Right cardiac atrium (tissue), 5 donors: ENCODE results near the gene CDCP1. TPM values are rescaled to one million over a fixed set of nuclear protein-coding genes. Genes with fewer than 3 reads are reported as not detected.

Source experiments
- ATAC-seq, 2 donors: fragments of 200-7000 bp; cut with Tn5 transposase; one replicate each; pipeline versions ENCODE4 v1.8.0 to v1.9.1; 2020; ENCODE audit warnings: moderate library complexity in 2 of 2, mild to moderate bottlenecking in 1 of 2
- DNase-seq, 3 donors: peaks; one replicate each; pipeline ENCODE4 v3.0.0-alpha.2; 2020
- H3K27ac ChIP-seq: one replicate; pipeline ENCODE4 v1.5.1; 2013; ENCODE audit warnings: mild to moderate bottlenecking, low read length, control low read depth, moderate library complexity
- H3K27me3 ChIP-seq: one replicate; pipeline ENCODE4 v1.6.1; 2013; ENCODE audit not compliant: control insufficient read depth, insufficient read depth
- H3K4me1 ChIP-seq: one replicate; pipeline ENCODE4 v1.6.1; 2013; ENCODE audit warnings: low read length; ENCODE audit not compliant: control insufficient read depth, insufficient read depth
- H3K4me3 ChIP-seq: one replicate; pipeline ENCODE4 v1.5.1; 2013; ENCODE audit warnings: low read length, control low read depth
- H3K9me3 ChIP-seq: one replicate; pipeline ENCODE4 v1.6.1; 2013; ENCODE audit warnings: low read length; ENCODE audit not compliant: control insufficient read depth
- WGBS: extraction: QIAGEN DNeasy Blood & Tissue Kit; methylation state at CpG from one replicate; pipeline ENCODE4 v1.1.7; 2013; 5-methylcytosine and 5-hydroxymethylcytosine counted together
- intact Hi-C, 4 donors: fragments of 100-400 bp; cut with DNase I; formaldehyde crosslinking; loops; one replicate each; pipeline versions ENCODE4 v1.11.0 to v1.14.0; 2022 to 2023
- polyA plus RNA-seq: library from polyadenylated mRNA; stranded (reverse); fragments of 200-250 nt; gene quantifications from one replicate; pipeline ENCODE4 v1.2.3, GENCODE V29; 2013
- total RNA-seq, 4 donors: library from RNA; stranded (reverse); fragmentation: NEBNext Ultra II Directional; extraction: Animal tissue kit (Norgen Biotek cat#: 25700); gene quantifications; one replicate each; pipeline ENCODE4 v1.2.1, GENCODE V29; 2021
- donor health status: healthy with polysubstance abuse.
- donor health status: DM: no; HTN: yes; CAD: no.
- donor health status: DM: no; HTN: no; CAD: no.
- donor health status: DM: no; HTN: yes; CAD: no; lungs with severe emphysema.
- donor health status: DM: yes; HTN: yes; CAD: no.

The CDCP1 gene
- total and polyA plus RNA-seq, 5 donors = 0.09 to 0.72 (median 0.46) TPM

- Histone ChIP-seq H3K4me1 (no peaks in the 10 kb centered on the region), H3K9me3 (no peaks in the 10 kb centered on the region), H3K27me3 (no peaks in the 10 kb centered on the region), H3K27ac (no peak overlapping the region), H3K4me3 (no peak overlapping the region)
- DNase-seq (no peak), ATAC-seq (peak; percentile 35 to 57)
- intact Hi-C loops = no loop called here
- 52% methylated on average over 7 of the region's 7 CpGs for WGBS
Measured at GRCh38 chr3:45182915-45183871, 37.0 kb upstream of the CDCP1 start.

GRCh38 chr3:45181496-45181895 lies 35.3 kb upstream of the CDCP1 start:
- Histone ChIP-seq H3K27ac (no peak overlapping the region), H3K27me3 (no peaks in the 10 kb centered on the region), H3K4me1 (no peaks in the 10 kb centered on the region), H3K4me3 (no peak overlapping the region), H3K9me3 (no peaks in the 10 kb centered on the region)
- DNase-seq (no peak), ATAC-seq (no peak)
- WGBS = 67% methylated on average over 5 of the region's 5 CpGs
- intact Hi-C loops = no loop called here

- DNase-seq = no peak
Measured at GRCh38 chr3:45180899-45181298, 34.7 kb upstream of the CDCP1 start.

GRCh38 chr3:45180051-45180450 lies 33.9 kb upstream of the CDCP1 start:
- H3K27ac ChIP-seq = no peak overlapping the region

More at GRCh38 chr3:45180899-45181298, 34.7 kb upstream of the CDCP1 start:
- 69% methylated on average over 7 of the region's 7 CpGs for WGBS
- Histone ChIP-seq H3K9me3 (no peaks in the 10 kb centered on the region), H3K27ac (no peak overlapping the region), H3K27me3 (no peaks in the 10 kb centered on the region), H3K4me1 (no peaks in the 10 kb centered on the region), H3K4me3 (no peak overlapping the region)
- intact Hi-C loops = no loop called here
- no peak for ATAC-seq

GRCh38 chr3:45179163-45179562 lies 33.0 kb upstream of the CDCP1 start:
- Histone ChIP-seq H3K4me3 (no peak overlapping the region), H3K27me3 (no peaks in the 10 kb centered on the region), H3K4me1 (no peaks in the 10 kb centered on the region), H3K27ac (no peak overlapping the region), H3K9me3 (no peaks in the 10 kb centered on the region)
- intact Hi-C loops = no loop called here
- ATAC-seq = no peak
- no peak for DNase-seq
- WGBS = 91% methylated on average over 3 of the region's 3 CpGs

More at GRCh38 chr3:45180051-45180450, 33.9 kb upstream of the CDCP1 start:
- WGBS = 87% methylated on average over 6 of the region's 6 CpGs
- intact Hi-C loops = no loop called here
- H3K9me3 ChIP-seq = no peaks in the 10 kb centered on the region
- DNase-seq (no peak), ATAC-seq (no peak)
- H3K27me3 ChIP-seq = no peaks in the 10 kb centered on the region
- no peaks in the 10 kb centered on the region for H3K4me1 ChIP-seq
- H3K4me3 ChIP-seq = no peak overlapping the region

- intact Hi-C loops = no loop called here
- no peak overlapping the region for H3K27ac ChIP-seq
- H3K9me3 ChIP-seq = no peaks in the 10 kb centered on the region
- H3K4me3 ChIP-seq = no peak overlapping the region
- no peaks in the 10 kb centered on the region for H3K4me1 ChIP-seq
- H3K27me3 ChIP-seq = no peaks in the 10 kb centered on the region
- peak in 1 of 2 donors; percentile 12 for ATAC-seq
- WGBS = 70% methylated on average over 13 of the region's 13 CpGs
- DNase-seq = no peak
Measured at GRCh38 chr3:45178183-45179023, 32.2 kb upstream of the CDCP1 start.

- Histone ChIP-seq H3K4me1 (no peaks in the 10 kb centered on the region), H3K27me3 (no peaks in the 10 kb centered on the region), H3K27ac (no peak overlapping the region), H3K9me3 (no peaks in the 10 kb centered on the region), H3K4me3 (no peak overlapping the region)
- no peak for ATAC-seq
- no peak for DNase-seq
- intact Hi-C loops = no loop called here
- 62% methylated on average over 4 of the region's 4 CpGs for WGBS
Measured at GRCh38 chr3:45176912-45177311, 30.7 kb upstream of the CDCP1 start.

- ATAC-seq = no peak
- H3K4me1 ChIP-seq = no peaks in the 10 kb centered on the region
- intact Hi-C loops = no loop called here
- H3K4me3 ChIP-seq = no peak overlapping the region
- no peak overlapping the region for H3K27ac ChIP-seq
- 44% methylated on average over 2 of the region's 2 CpGs for WGBS
- DNase-seq = no peak
- H3K9me3 ChIP-seq = no peaks in the 10 kb centered on the region
- no peaks in the 10 kb centered on the region for H3K27me3 ChIP-seq
Measured at GRCh38 chr3:45174234-45174633, 28.1 kb upstream of the CDCP1 start.

GRCh38 chr3:45173776-45174175 lies 27.6 kb upstream of the CDCP1 start:
- no peak for ATAC-seq
- WGBS = 86% methylated on average over 1 of the region's 1 CpG
- intact Hi-C loops = no loop called here

GRCh38 chr3:45171283-45171682 lies 25.1 kb upstream of the CDCP1 start:
- Histone ChIP-seq H3K4me1 (no peaks in the 10 kb centered on the region), H3K4me3 (no peak overlapping the region), H3K27ac (no peak overlapping the region), H3K27me3 (no peaks in the 10 kb centered on the region), H3K9me3 (no peaks in the 10 kb centered on the region)
- WGBS = 84% methylated on average over 4 of the region's 4 CpGs
- intact Hi-C loops = no loop called here
- DNase-seq (no peak), ATAC-seq (no peak)

More at GRCh38 chr3:45173776-45174175, 27.6 kb upstream of the CDCP1 start:
- H3K27me3 ChIP-seq = no peaks in the 10 kb centered on the region
- H3K4me1 ChIP-seq = no peaks in the 10 kb centered on the region
- H3K9me3 ChIP-seq = no peaks in the 10 kb centered on the region
- H3K27ac ChIP-seq = no peak overlapping the region
- no peak for DNase-seq
- H3K4me3 ChIP-seq = no peak overlapping the region

GRCh38 chr3:45170096-45170495 lies 23.9 kb upstream of the CDCP1 start:
- Histone ChIP-seq H3K27ac (no peak overlapping the region), H3K9me3 (no peaks in the 10 kb centered on the region), H3K4me3 (no peak overlapping the region), H3K4me1 (no peaks in the 10 kb centered on the region), H3K27me3 (no peaks in the 10 kb centered on the region)
- peak; percentile 33 to 73 for ATAC-seq
- peak in 2 of 3 donors; percentile 24 to 70 for DNase-seq
- 40% methylated on average over 3 of the region's 3 CpGs for WGBS
- intact Hi-C loops = no loop called here
